Measurements from ENCODE around the gene RAB10. TPM values are rescaled to one million over a fixed set of nuclear protein-coding genes. Genes with fewer than 3 reads are reported as not detected.

Gene RAB10
- total RNA-seq, 1 experiment from 2014 or later = 130 TPM

DNA sequence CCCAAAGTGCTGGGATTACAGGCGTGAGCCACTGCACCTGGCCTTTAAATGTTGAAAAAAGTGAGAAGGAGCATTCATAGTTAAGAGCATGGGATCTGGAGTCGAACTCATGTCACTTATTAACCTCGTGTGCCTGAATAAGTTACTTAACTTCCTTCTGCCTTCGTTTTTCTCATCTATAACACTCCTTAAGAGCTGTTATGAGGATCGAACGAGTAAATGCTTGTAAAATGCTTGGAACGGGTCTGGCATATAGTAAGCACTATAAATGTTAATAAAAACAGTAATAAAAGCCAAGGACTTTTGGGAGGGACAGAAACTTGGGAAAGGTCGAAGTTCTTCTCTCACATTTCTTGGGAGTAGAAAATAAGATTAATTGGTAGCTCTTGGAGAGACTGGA, 40.8 kb downstream of the RAB10 start:
- H3T11ph ChIP-seq (ENCODE audit: low read length) = no peak overlapping the region
- H3K9ac ChIP-seq (ENCODE audit: extremely low read depth, insufficient read length, low read length) = no peak overlapping the region
- peaks cover 27% of the 10 kb centered on the region for H3K79me2 ChIP-seq (ENCODE audit: insufficient read depth, low read length)
- H3K14ac ChIP-seq (ENCODE audit: insufficient read depth, low read length) = no peak overlapping the region
- H2AK5ac ChIP-seq (ENCODE audit: insufficient read length, low read length) = no peak overlapping the region
- no peaks in the 10 kb centered on the region for H3K9me3 ChIP-seq (ENCODE audit: control insufficient read depth, low read depth, low read length)
- H2BK12ac ChIP-seq (ENCODE audit: insufficient read length, low read depth, low read length) = no peak overlapping the region
- H2AFZ ChIP-seq (ENCODE audit: low read length) = no peak overlapping the region
- DNase-seq = no peak
- no peaks in the 10 kb centered on the region for H4K20me1 ChIP-seq (ENCODE audit: control insufficient read depth, insufficient read depth, insufficient read length)
- no peak overlapping the region for H3K23ac ChIP-seq (ENCODE audit: insufficient read length, low read depth, low read length)
- no peak overlapping the region for H2BK5ac ChIP-seq (ENCODE audit: insufficient read length, low read length)
- no peak overlapping the region for H3K27ac ChIP-seq (ENCODE audit: insufficient read length, low read depth, low read length)
- no peak overlapping the region for H4K8ac ChIP-seq (replicated peaks; ENCODE audit: insufficient read length, low read depth, low read length)
- no peak overlapping the region for H4K91ac ChIP-seq (ENCODE audit: insufficient read length, low read depth, low read length)
- H3K4me2 ChIP-seq (ENCODE audit: insufficient read depth, insufficient read length, low read length) = no peak overlapping the region
- H2BK20ac ChIP-seq (ENCODE audit: low read depth, low read length, poor library complexity, severe bottlenecking) = no peak overlapping the region
- Mint-ChIP-seq H3K4me1 (peaks cover 45 to 47% of the 10 kb centered on the region in 2 experiments), H3K4me3 (no peak overlapping the region), H3K27me3 (ENCODE audit: low read depth) (no peaks in the 10 kb centered on the region), H3K36me3 (ENCODE audit: insufficient read depth in 1 of 3, low read depth in 3 of 3) (peaks cover 13 to 15% (median 15%) of the 10 kb centered on the region in 3 experiments; a peak in 6 of 7 replicates), H3K27ac (peak overlapping the region in 1 of 3 experiments; percentile 76; a peak in 3 of 7 replicates), H3K9me3 (peaks cover 12 to 13% of the 10 kb centered on the region in 2 experiments; a peak in 4 of 5 replicates)
- no peak overlapping the region for H3K18ac ChIP-seq (ENCODE audit: insufficient read length, low read depth, low read length)
- H3K79me1 ChIP-seq (ENCODE audit: insufficient read depth, low read depth, low read length, poor library complexity, severe bottlenecking) = peaks cover 5% of the 10 kb centered on the region
- no peaks in the 10 kb centered on the region for H3K27me3 ChIP-seq (ENCODE audit: insufficient read depth, low read length)
- no peak overlapping the region for H3K4ac ChIP-seq (ENCODE audit: low read depth, low read length)
- H2BK15ac ChIP-seq (ENCODE audit: low read depth, low read length) = no peak overlapping the region
- H3K56ac ChIP-seq (ENCODE audit: insufficient read length, low read depth, low read length) = no peak overlapping the region
- WGBS (ENCODE audit: extremely low coverage, insufficient read length, low lambda C conversion rate) = no CpG with 5 or more reads among the region's 8 CpGs
- no peaks in the 10 kb centered on the region for H3K23me2 ChIP-seq (ENCODE audit: insufficient read length, low read depth, low read length, poor library complexity, severe bottlenecking)
- TF ChIP-seq, protein P1, sequence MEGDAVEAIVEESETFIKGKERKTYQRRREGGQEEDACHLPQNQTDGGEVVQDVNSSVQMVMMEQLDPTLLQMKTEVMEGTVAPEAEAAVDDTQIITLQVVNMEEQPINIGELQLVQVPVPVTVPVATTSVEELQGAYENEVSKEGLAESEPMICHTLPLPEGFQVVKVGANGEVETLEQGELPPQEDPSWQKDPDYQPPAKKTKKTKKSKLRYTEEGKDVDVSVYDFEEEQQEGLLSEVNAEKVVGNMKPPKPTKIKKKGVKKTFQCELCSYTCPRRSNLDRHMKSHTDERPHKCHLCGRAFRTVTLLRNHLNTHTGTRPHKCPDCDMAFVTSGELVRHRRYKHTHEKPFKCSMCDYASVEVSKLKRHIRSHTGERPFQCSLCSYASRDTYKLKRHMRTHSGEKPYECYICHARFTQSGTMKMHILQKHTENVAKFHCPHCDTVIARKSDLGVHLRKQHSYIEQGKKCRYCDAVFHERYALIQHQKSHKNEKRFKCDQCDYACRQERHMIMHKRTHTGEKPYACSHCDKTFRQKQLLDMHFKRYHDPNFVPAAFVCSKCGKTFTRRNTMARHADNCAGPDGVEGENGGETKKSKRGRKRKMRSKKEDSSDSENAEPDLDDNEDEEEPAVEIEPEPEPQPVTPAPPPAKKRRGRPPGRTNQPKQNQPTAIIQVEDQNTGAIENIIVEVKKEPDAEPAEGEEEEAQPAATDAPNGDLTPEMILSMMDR (conservative IDR thresholded peaks at IDR 0.05) = no peak
- H3K4me1 ChIP-seq (ENCODE audit: insufficient read depth, low read length) = peaks cover 6% of the 10 kb centered on the region; the same call in 1 of the 2 replicates
- H4K5ac ChIP-seq (ENCODE audit: insufficient read length, low read depth, low read length) = no peak overlapping the region
- H2BK120ac ChIP-seq (ENCODE audit: low read depth, low read length, poor library complexity, severe bottlenecking) = no peak overlapping the region

All from H9 (cell line).